MM.1S (cell line): Measurements from ENCODE around the gene TPM4.

Experiments used
- CTCF ChIP-seq: fragments of 300-600 bp; sonication (generic); IDR thresholded peaks from 2 replicates; pipeline ENCODE4 v1.5.1; 2016; ENCODE audit warnings: antibody characterized with exemption, low read length, mixed read lengths
- EZH2 ChIP-seq: fragments of 300-600 bp; sonication (generic); optimal IDR thresholded peaks from 2 replicates; pipeline ENCODE3; 2017; ENCODE audit warnings: low read depth, mild to moderate bottlenecking, antibody characterized with exemption, low read length, mixed read lengths
- EZH2phosphoT487 ChIP-seq: fragments of 300-600 bp; sonication (generic); IDR thresholded peaks from 2 replicates; pipeline ENCODE4 v1.6.1; 2018; ENCODE audit warnings: antibody characterized with exemption, low read length

GRCh38 chr19:16064209-16064889 is 11.9 kb upstream of the TPM4 start:
- TF ChIP-seq CTCF (no peak), EZH2 (no peak), EZH2phosphoT487 (no peak)
